Panc1 (cell line): ENCODE results near the gene OR10R2.

Experiments
- CTCF ChIP-seq: fragments of 450-650 bp; IDR thresholded peaks from 2 replicates; pipeline ENCODE4 v1.5.1; 2017; ENCODE audit warnings: mild to moderate bottlenecking
- TCF7L2 ChIP-seq: IDR thresholded peaks from 2 replicates; pipeline ENCODE4 v1.6.1; 2011; ENCODE audit warnings: mild to moderate bottlenecking, low read depth, low read length, inconsistent platforms

- TF ChIP-seq CTCF = no peak
- TF ChIP-seq TCF7L2 = no peak
Observed at GRCh38 chr1:158520021-158520420, 48.0 kb downstream of the OR10R2 start.
